Lung (tissue), 16 donors: ENCODE results near the gene SCN3B. TPM values are rescaled to one million over a fixed set of nuclear protein-coding genes. Genes with fewer than 3 reads are reported as not detected.

Experiments
- ATAC-seq: fragments of 200-7000 bp; cut with Tn5 transposase; one replicate; pipeline ENCODE4 v1.9.1; 2020; ENCODE audit warnings: moderate number of reproducible peaks; ENCODE audit not compliant: insufficient read depth, low FRiP score
- DNase-seq, 3 donors: peaks; one replicate each; pipeline ENCODE4 v3.0.0-alpha.2; 2013 to 2017
- H3K27ac ChIP-seq, 2 donors: one replicate each; pipeline ENCODE4 v1.5.1; 2013; ENCODE audit warnings: mild to moderate bottlenecking in 2 of 2, moderate library complexity in 2 of 2, control low read depth in 1 of 2, inconsistent platforms in 1 of 2, low read depth in 1 of 2, low read length in 1 of 2
- H3K27me3 ChIP-seq, 3 donors: one replicate each; pipeline ENCODE4 v1.5.1; 2013; ENCODE audit warnings: low read length in 2 of 3; ENCODE audit not compliant: control insufficient read depth in 3 of 3, insufficient read depth in 3 of 3
- H3K36me3 ChIP-seq, 4 donors: one replicate each; pipeline ENCODE4 v1.5.1; 2013; ENCODE audit warnings: low read length in 4 of 4, mild to moderate bottlenecking in 1 of 4, moderate library complexity in 1 of 4; ENCODE audit not compliant: control insufficient read depth in 4 of 4, insufficient read depth in 4 of 4
- H3K4me1 ChIP-seq, 5 donors: one replicate each; pipeline ENCODE4 v1.5.1; 2013; ENCODE audit warnings: low read length in 5 of 5, mild to moderate bottlenecking in 2 of 5, moderate library complexity in 1 of 5; ENCODE audit not compliant: control insufficient read depth in 5 of 5, insufficient read depth in 5 of 5
- H3K4me3 ChIP-seq: one replicate; pipeline ENCODE4 v1.5.1; 2013; ENCODE audit warnings: mild to moderate bottlenecking, control low read depth, moderate library complexity
- H3K9ac ChIP-seq, 2 donors: one replicate each; pipeline ENCODE4 v1.5.1; 2013; ENCODE audit warnings: low read length in 2 of 2, control low read depth in 1 of 2; ENCODE audit not compliant: insufficient read depth in 1 of 2
- H3K9me3 ChIP-seq, 4 donors: one replicate each; pipeline ENCODE4 v1.5.1; 2013; ENCODE audit warnings: low read length in 3 of 4, mild to moderate bottlenecking in 1 of 4, moderate library complexity in 1 of 4; ENCODE audit not compliant: control insufficient read depth in 4 of 4, insufficient read depth in 3 of 4
- CTCF ChIP-seq: IDR thresholded peaks from 2 replicates; pipeline ENCODE4 v1.5.1; 2012; ENCODE audit warnings: mild to moderate bottlenecking; ENCODE audit errors: control extremely low read depth, extremely low read depth
- WGBS, 2 donors: extraction: QIAGEN DNeasy Blood & Tissue Kit; methylation state at CpG; one replicate each; pipeline ENCODE4 v1.1.7; 2013; 5-methylcytosine and 5-hydroxymethylcytosine counted together
- long read RNA-seq, 5 donors: transcript quantifications; one replicate each; lab custom pipeline, GENCODE V29; 2026
- polyA plus RNA-seq, 2 donors: library from polyadenylated mRNA; stranded (reverse); fragments of 200-250 nt; gene quantifications; one replicate each; pipeline ENCODE4 v1.2.1, GENCODE V29; 2013
- total RNA-seq, 2 donors: library from RNA; depleted of rRNA in 1 of 2; stranded (reverse); fragments of >200 nt in 1 of 2; gene quantifications; one replicate each; pipeline ENCODE4 v1.2.1, GENCODE V29; 2014 to 2021
- donor health status: control.
- donor health status: control.
- donor health status: Bipolar disorder and iron deficiency.
- donor health status: healthy.
- donor health status: DM: yes; HTN: yes; CAD: no.

Gene SCN3B, protein sequence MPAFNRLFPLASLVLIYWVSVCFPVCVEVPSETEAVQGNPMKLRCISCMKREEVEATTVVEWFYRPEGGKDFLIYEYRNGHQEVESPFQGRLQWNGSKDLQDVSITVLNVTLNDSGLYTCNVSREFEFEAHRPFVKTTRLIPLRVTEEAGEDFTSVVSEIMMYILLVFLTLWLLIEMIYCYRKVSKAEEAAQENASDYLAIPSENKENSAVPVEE
- 1 to 10 TPM; 1.6 to 2.7 TPM for total RNA-seq
- polyA plus RNA-seq, result under 1 TPM; 0.72 to 0.77 TPM
- long read RNA-seq, donor 1, result 0 reads
- long read RNA-seq, donor 2, result 0 reads
- long read RNA-seq, donor 3, full-length matches to known transcripts, result 1 of 1 reads
- long read RNA-seq, donor 3, partial matches to known transcripts, result 0 of 1 reads
- long read RNA-seq, donor 3, other reads (novel, unspliced or antisense), result 0 of 1 reads
- long read RNA-seq, donor 4, full-length matches to known transcripts, result 2 of 2 reads
- long read RNA-seq, donor 4, partial matches to known transcripts, result 0 of 2 reads
- long read RNA-seq, donor 4, other reads (novel, unspliced or antisense), result 0 of 2 reads
- long read RNA-seq, donor 5, full-length matches to known transcripts, result 1 of 1 reads
- long read RNA-seq, donor 5, partial matches to known transcripts, result 0 of 1 reads
- long read RNA-seq, donor 5, other reads (novel, unspliced or antisense), result 0 of 1 reads

DNA sequence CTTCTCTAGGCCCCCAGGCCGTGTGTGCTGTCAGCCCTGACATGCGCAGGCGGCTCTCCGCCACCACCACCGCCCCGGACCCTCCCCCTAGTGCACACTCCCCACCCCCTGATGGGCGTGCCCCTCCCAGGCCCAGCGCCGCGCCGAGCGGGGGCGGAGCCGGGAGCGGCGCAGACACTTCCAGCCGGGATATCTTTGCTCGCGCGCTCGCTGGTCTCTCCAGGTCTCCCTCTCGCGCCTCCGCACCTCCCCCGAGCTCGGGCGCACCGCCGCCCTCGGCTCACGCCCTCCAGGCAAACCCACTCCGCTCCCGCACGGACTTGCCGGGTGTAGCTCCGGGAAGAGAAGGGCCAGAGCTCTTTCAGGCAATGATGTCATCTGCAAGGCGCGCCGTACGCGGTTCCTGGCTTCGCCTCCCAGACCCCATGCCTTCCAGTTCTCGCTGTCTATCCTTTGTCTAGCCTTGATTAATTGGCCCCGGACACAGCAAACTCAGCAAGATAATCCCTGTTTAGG, at the start of gene SCN3B:
Gene SCN3B, minus strand, starts transcription at position 59 of the 516 bp plus-strand sequence. CDS start 823 bp downstream, outside the sequence.
- Histone ChIP-seq H3K9me3 (peaks cover 0 to 3% (median 0%) of the 10 kb centered on the region in 4 donors), H3K27me3 (peaks cover 3 to 21% (median 16%) of the 10 kb centered on the region in 3 donors), H3K9ac (no peak within 1 kb of the TSS), H3K27ac (no peak within 1 kb of the TSS), H3K36me3 (no peaks in the 10 kb centered on the region), H3K4me3 (peak within 1 kb of the TSS; percentile 55), H3K4me1 (peaks cover 0 to 12% (median 4%) of the 10 kb centered on the region in 5 donors)
- DNase-seq, result peak; percentile 79 to 82 (median 79)
- peak; percentile 84 for ATAC-seq
- 1 to 2% methylated on average over 19 to 44 of the region's 44 CpGs for whole genome bisulfite sequencing, 2 donors
- no peak for TF ChIP-seq CTCF

DNA sequence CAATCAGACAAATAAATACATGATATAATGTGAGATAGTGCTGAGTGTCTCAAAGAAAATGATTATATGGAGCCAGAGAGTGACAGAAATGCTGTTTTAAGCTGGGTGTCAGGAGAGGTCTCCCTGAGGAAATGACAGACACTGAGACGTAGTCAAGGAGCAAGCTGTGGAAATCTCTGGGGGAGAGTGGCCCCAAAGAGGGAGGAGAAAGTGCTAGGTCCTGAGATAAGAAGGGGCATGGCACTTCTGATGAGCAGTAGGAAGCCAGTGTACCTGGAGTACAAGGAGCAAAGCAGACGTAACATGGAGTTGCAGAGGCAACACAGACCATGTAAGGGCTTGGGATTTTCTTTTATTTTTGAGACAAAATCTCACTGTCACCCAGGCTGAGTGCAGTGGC, 48.3 kb upstream of the SCN3B start:
- no peak overlapping the region for H3K4me3 ChIP-seq
- DNase-seq (no peak), ATAC-seq (no peak)
- H3K9ac ChIP-seq, result no peak overlapping the region
- WGBS, 2 donors, result 58 to 74% methylated on average over 2 of the region's 2 CpGs
- no peaks in the 10 kb centered on the region for H3K4me1 ChIP-seq
- H3K27me3 ChIP-seq, result no peaks in the 10 kb centered on the region
- no peaks in the 10 kb centered on the region for H3K36me3 ChIP-seq
- no peaks in the 10 kb centered on the region for H3K9me3 ChIP-seq
- H3K27ac ChIP-seq, result no peak overlapping the region
- TF ChIP-seq CTCF, result no peak

DNA sequence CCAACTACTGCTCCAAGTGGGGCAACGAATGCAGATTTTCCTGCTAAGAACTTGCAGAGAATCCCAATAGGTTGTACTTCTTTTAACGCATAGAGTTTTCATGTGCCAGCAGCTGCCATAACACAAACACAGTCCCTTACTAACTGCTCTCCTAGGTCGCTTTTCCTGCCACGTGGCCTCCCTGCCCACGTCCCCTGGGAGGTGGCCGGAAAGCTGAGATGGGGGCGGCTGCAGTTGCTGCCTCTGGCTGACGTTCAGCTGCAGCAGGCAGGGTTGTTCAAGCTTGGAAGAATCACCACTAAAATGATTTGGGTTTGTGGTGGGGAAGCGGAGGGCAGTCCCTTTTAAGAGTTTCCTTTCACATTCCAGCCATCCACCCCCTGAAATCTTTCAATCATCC, 47.7 kb upstream of the SCN3B start:
- 54 to 65% methylated on average over 9 of the region's 9 CpGs for WGBS, 2 donors
- peak in 2 of 3 donors; percentile 6 to 24 for DNase-seq
- no peak for TF ChIP-seq CTCF

More for the DNA sequence above, 47.7 kb upstream of the SCN3B start:
- H3K4me3 ChIP-seq, result no peak overlapping the region
- H3K27me3 ChIP-seq, result no peaks in the 10 kb centered on the region
- H3K27ac ChIP-seq, result no peak overlapping the region
- ATAC-seq, result no peak
- H3K9me3 ChIP-seq, result no peaks in the 10 kb centered on the region
- no peak overlapping the region for H3K9ac ChIP-seq
- H3K4me1 ChIP-seq, result no peaks in the 10 kb centered on the region
- H3K36me3 ChIP-seq, result no peaks in the 10 kb centered on the region
